DND-41 (cell line): ENCODE measurements around the gene STK25.

Source experiments
- ATAC-seq: fragments of 200-7000 bp; cut with Tn5 transposase; 3 replicates; pipeline ENCODE4 v1.9.1; 2021; ENCODE audit warnings: low read depth; ENCODE audit not compliant: insufficient read depth
- DNase-seq: peaks from one replicate; pipeline ENCODE4 v3.0.0-alpha.2; 2020
- H2AFZ ChIP-seq: 2 replicates; pipeline ENCODE4 v1.6.0; 2012; ENCODE audit warnings: low read depth, low read length
- H3K27ac ChIP-seq: 2 replicates; pipeline ENCODE4 v1.5.1; 2012; ENCODE audit warnings: low read length, inconsistent platforms
- H3K27me3 ChIP-seq: fragments of 200-600 bp; sonication (generic); 2 replicates; pipeline ENCODE4 v1.6.0; 2012; ENCODE audit warnings: low read length, mild to moderate bottlenecking, inconsistent platforms; ENCODE audit not compliant: insufficient read depth, poor library complexity
- H3K36me3 ChIP-seq: 2 replicates; pipeline ENCODE4 v1.5.1; 2012; ENCODE audit warnings: low read length, inconsistent platforms; ENCODE audit not compliant: insufficient read depth
- H3K4me1 ChIP-seq: 2 replicates; pipeline ENCODE4 v1.5.1; 2012; ENCODE audit warnings: mild to moderate bottlenecking, low read length; ENCODE audit not compliant: insufficient read depth
- H3K4me2 ChIP-seq: 2 replicates; pipeline ENCODE4 v1.6.0; 2012; ENCODE audit warnings: mild to moderate bottlenecking, moderate library complexity, low read length, inconsistent platforms; ENCODE audit not compliant: insufficient read depth
- H3K4me3 ChIP-seq, 2 experiments: fragments of 200-600 bp in 1 of 2; shearing (Covaris generic) in 1 of 2; 2 replicates each; pipeline ENCODE4 v1.5.1; 2012 to 2016; ENCODE audit warnings: inconsistent platforms in 2 of 2, low read length in 2 of 2, mild to moderate bottlenecking in 2 of 2, low read depth in 1 of 2, moderate library complexity in 1 of 2
- H3K79me2 ChIP-seq: 2 replicates; pipeline ENCODE4 v1.6.0; 2012; ENCODE audit warnings: low read length, inconsistent platforms; ENCODE audit not compliant: insufficient read depth
- H3K9ac ChIP-seq: 2 replicates; pipeline ENCODE4 v1.6.0; 2012; ENCODE audit warnings: low read depth, mild to moderate bottlenecking, inconsistent platforms, low read length, moderate library complexity
- H3K9me3 ChIP-seq: 2 replicates; pipeline ENCODE4 v1.5.1; 2012; ENCODE audit warnings: low read length, moderate library complexity, mild to moderate bottlenecking, inconsistent platforms; ENCODE audit not compliant: insufficient read depth, severe bottlenecking
- H4K20me1 ChIP-seq: 2 replicates; pipeline ENCODE4 v1.6.0; 2012; ENCODE audit warnings: low read length; ENCODE audit not compliant: insufficient read depth
- CTCF ChIP-seq: IDR thresholded peaks from 2 replicates; pipeline ENCODE4 v1.5.1; 2012; ENCODE audit warnings: borderline replicate concordance, low read length, moderate library complexity, mild to moderate bottlenecking; ENCODE audit not compliant: poor library complexity, severe bottlenecking; ENCODE audit errors: extremely low read depth
- EZH2 ChIP-seq: IDR thresholded peaks from 3 replicates; pipeline ENCODE4 v1.6.1; 2012; ENCODE audit warnings: borderline replicate concordance, low read depth, mild to moderate bottlenecking, moderate library complexity, low read length, inconsistent platforms; ENCODE audit not compliant: severe bottlenecking

Gene STK25

GRCh38 chr2:241541564-241542277 is 33.3 kb upstream of the STK25 start:
- no peak overlapping the region for H3K4me2 ChIP-seq
- no peak overlapping the region for H2AFZ ChIP-seq
- H4K20me1 ChIP-seq: no peaks in the 10 kb centered on the region
- no peak for DNase-seq
- H3K4me1 ChIP-seq: no peaks in the 10 kb centered on the region
- no peak overlapping the region for H3K4me3 ChIP-seq
- H3K27me3 ChIP-seq: peaks cover 7% of the 10 kb centered on the region
- no peaks in the 10 kb centered on the region for H3K9me3 ChIP-seq
- no peak for ATAC-seq
- no peaks in the 10 kb centered on the region for H3K79me2 ChIP-seq
- no peaks in the 10 kb centered on the region for H3K36me3 ChIP-seq
- H3K9ac ChIP-seq: no peak overlapping the region
- no peak for TF ChIP-seq CTCF
- no peak for TF ChIP-seq EZH2
- H3K27ac ChIP-seq: no peak overlapping the region

GRCh38 chr2:241540771-241541561 is 32.6 kb upstream of the STK25 start:
- no peak overlapping the region for H3K9ac ChIP-seq
- H3K4me3 ChIP-seq: no peak overlapping the region
- H3K79me2 ChIP-seq: no peaks in the 10 kb centered on the region
- H3K4me2 ChIP-seq: no peak overlapping the region
- TF ChIP-seq CTCF (no peak), EZH2 (no peak)
- DNase-seq: no peak
- H2AFZ ChIP-seq: no peak overlapping the region
- H3K9me3 ChIP-seq: no peaks in the 10 kb centered on the region
- H3K4me1 ChIP-seq: no peaks in the 10 kb centered on the region
- H3K27me3 ChIP-seq: peaks cover under 1% of the 10 kb centered on the region
- no peaks in the 10 kb centered on the region for H3K36me3 ChIP-seq
- H3K27ac ChIP-seq: no peak overlapping the region
- no peaks in the 10 kb centered on the region for H4K20me1 ChIP-seq
- ATAC-seq: no peak

- no peak overlapping the region for H3K9ac ChIP-seq
- TF ChIP-seq EZH2 (no peak), CTCF (no peak)
- H3K36me3 ChIP-seq: no peaks in the 10 kb centered on the region
- no peak overlapping the region for H3K4me2 ChIP-seq
- no peaks in the 10 kb centered on the region for H3K9me3 ChIP-seq
- no peak for ATAC-seq
- no peak overlapping the region for H3K4me3 ChIP-seq
- no peaks in the 10 kb centered on the region for H3K27me3 ChIP-seq
- no peaks in the 10 kb centered on the region for H4K20me1 ChIP-seq
- no peak for DNase-seq
- H2AFZ ChIP-seq: no peak overlapping the region
- no peaks in the 10 kb centered on the region for H3K79me2 ChIP-seq
- no peaks in the 10 kb centered on the region for H3K4me1 ChIP-seq
- no peak overlapping the region for H3K27ac ChIP-seq
Measured at GRCh38 chr2:241540401-241540770, 32.0 kb upstream of the STK25 start.
